ENCODE results near the gene DEGS2.
A peak's percentile ranks its signal among the peaks of the same experiment; 100 is the strongest.
"Not testable (repeated sequence)": the region's sequence is repeated elsewhere in the genome, so short reads cannot be mapped to it uniquely, and the experiment has no call there.

DEGS2 gene

DNA sequence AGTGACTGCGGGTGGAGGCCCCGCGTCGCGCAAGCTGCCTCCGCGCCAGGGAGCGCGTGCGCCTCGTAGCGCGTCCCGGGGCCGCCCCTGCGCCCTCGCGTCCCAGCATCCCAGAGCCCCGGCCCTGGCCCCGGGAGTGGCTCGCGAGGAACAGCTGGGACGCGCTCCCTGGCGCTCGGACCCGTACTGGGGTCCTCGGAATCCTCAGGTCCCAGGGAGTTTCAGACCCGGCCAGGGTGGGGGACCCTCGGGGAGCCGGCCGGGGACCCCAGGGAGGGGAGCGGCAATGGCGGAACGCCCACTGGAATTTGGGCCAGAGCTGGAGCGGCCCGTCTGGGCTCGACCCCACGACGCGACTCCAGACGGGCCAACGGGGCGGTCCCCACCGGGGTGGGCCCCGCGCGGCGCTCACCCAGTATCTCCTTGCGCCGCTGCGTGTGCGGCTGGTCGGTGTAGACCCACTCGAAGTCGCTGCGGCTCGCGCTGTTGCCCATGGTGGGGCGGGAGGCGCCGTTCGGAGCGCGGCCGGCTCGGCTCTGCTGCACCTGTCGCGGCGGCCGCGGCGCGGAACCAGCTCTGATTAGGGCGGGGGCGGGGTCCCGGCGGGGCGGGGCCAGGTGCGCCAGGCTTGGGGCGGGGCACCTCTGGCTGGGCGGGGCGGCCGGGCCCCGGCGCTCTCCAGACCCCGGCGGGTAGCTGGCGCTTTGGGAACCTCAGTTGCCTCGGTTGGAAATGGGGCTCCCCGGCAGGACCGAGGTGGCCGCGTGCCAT is at the start of gene DEGS2:
Gene DEGS2, minus strand, starts transcription at position 552 of the 771 bp plus-strand sequence. Its CDS starts 58 bp downstream, at position 494.
- peak; percentile 81 for DNase-seq

DNA sequence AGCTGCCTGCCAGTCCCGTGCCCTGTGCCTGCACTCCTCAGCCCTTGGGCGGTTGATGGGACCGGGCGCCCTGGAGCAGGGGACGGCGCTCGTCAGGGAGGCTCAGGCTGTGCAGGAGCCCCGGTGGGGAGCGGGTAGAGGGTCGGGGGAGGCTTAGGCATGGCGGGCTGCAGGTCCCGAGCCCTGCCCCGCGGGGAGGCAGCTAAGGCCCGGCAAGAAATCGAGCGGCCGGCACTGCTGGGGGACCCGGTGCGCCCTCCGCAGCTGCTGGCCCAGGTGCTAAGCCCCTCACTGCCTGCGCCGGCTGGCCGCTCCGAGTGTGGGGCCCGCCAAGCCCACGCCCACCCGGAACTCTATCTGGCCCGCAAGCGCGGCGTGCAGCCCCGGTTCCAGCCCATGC is 48.7 kb upstream of the DEGS2 start:
- not testable (repeated sequence) for DNase-seq

DNA sequence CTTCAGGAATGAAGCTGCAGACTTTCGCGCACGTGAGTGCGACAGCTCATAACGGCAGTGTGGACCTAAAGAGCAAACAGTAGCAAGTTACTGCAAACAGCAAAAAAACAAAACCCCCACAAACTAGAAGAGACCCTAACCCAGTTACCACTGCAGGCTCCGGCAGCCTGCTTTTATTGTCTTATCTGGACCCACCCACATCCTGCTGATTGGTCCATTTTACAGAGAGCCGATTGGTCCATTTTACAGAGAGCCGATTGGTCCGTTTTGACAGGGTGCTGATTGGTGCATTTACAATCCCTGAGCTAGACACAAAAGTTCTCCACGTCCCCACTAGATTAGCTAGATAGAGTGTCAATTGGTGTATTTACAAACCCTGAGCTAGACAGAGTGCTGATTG is 48.1 kb upstream of the DEGS2 start:
- DNase-seq = not testable (repeated sequence)

DNA sequence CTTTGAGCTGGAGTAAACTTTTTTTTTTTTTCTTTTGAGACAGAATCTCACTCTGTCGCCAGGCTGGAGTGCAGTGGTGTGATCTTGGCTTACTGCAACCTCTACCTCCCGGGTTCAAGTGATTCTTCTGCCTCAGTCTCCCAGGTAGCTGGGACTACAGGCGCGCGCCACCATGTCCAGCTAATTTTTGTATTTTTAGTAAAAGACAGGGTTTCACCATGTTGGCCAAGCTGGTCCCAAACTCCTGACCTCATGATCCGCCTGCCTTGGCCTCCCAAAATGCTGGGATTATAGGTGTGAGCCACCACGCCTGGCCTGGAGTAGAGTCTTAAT is 45.4 kb upstream of the DEGS2 start:
- DNase-seq = not testable (repeated sequence)

DNA sequence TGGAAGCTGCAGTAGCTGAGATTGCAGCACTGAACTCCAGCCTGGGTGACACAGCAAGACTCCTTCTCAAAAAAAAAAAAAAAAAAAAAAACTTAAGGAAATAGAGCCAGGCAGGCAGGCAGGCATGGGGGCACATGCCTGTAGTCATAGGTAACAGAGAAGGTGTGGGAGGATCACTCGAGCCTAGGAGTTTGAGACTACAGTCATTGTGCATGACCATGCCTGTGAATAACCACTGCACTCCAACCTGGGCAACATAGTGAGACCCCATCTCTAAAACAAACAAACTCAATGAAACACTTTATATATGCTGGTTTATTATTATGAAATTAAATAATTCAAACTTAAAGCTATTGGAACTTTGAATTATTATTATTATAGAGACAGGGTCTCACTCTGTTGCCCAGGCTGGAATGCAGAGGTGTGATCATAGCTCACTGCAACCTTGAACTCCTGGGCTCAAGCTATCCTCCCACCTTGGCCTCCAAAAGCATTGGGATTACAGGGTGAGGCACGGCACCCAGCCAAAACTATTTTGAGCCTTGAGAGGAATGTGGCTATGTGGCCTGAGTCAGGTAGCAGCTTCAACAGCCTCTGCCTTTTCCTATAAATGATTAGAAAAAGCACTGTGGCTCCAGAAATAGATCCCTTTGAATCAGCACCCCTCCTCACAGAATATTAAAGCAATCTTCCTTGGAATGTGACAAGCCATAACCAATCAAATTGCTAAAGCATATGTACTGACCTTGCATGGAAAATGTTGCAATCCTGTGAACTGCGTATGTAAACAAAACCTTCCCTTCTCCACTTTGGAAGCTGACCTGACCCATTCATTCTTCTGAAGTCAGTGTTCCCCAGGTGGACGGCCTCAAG is 44.8 kb upstream of the DEGS2 start:
- DNase-seq = no peak

DNA sequence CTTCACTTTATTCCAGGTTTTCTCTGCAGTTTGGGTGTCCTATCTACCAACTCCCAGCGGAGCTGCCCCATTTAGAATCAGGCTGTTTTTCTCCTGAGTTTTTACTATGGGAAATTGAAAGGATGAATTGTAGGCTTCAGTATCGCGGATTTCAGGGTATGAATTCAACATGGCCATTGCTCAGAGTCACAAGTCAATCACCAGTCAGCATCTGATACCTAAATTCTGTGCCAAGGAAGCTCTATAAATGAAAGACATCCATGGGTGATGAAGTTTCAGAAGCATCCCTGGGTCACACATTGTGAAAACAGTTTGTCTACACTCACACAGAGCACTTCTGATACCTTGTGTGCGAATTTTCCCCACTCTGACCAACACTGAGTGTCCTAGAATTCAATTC is 43.7 kb upstream of the DEGS2 start:
- DNase-seq = no peak

DNA sequence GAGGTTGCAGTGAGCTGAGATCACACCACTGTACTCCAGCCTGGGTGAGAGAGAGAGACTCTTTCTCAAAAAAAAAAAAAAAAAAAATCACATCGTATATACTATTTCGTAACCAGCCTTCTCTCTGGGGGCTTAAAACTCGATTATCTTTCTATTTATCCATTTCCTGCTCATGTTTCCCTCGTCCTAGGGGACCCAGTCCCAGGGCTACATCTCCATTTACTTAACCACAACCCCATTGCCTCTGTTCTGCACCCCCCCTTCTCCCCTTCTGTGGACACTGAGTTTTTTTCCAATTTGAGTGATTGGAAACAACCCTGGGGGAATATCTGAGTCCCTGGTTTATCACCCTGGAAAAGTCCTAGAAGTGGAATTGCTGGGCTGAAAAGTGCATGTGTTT is 43.3 kb upstream of the DEGS2 start:
- no peak for DNase-seq

DNA sequence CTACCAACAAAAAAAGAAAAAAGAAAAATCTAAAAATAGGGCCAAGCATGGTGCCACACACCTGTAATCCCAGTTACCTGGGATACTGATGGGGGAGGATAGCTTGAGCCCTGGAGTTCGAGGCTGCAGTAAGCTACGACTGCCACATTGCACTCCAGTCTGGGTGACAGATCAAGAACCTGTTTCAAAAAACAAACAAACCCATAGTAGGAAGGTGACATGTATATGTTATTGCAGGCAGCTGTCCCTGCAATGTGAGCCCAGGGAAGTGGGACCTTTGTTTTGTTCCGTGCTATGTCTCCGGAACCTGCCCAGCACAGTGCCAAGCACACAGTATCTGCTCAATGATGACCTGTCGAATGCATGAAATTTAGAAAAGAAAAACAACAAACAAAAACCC is 42.3 kb upstream of the DEGS2 start:
- DNase-seq = no peak

DNA sequence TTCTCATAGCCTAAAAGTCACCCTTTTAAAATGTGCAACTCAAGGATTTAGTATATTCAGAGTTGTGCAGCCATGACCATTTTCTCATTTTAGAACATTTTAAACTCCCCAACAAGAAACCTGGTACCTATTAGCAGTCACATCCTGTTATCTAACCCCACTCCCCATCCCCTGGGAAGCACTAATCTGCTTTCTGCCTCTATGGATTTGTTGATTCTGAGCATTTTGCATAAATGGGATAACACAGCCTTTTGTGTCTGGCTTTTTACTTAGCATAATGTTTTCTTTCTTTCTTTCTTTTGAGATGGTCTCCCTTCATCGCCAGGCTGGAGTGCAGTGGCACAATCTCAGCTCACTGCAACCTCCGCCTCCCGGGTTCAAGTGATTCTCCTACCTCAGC is 40.9 kb upstream of the DEGS2 start:
- DNase-seq = no peak

DNA sequence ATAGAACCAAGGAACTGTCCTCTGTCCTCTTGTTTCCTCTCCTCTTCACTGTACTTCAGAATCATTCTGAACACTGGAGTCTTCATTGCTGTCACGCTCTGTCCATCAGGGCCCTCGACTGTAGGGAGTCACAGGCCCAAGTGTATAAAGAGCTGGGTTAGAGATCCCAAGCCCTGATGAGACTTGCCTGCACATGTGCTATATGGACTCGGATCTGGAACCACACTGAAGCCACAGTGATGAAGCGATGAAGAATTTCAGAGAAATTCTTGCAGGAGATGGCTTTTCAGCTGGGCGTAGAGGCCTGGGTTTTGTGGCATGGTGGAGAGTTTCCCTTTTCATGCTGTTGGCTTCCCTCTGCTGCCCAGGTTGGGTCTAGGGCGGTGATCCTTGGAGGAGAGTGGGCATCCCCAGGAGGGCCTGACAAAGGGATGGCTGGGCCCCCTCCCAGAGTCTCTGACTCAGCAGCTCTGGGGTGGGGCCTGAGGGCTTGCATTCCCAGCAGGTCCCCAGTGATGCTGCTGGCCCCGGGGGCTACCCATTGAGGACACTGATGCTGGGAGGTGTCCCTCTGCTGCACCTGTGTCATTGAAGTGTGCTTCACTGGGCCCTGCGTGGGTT is 39.9 kb upstream of the DEGS2 start:
- no peak for DNase-seq

DNA sequence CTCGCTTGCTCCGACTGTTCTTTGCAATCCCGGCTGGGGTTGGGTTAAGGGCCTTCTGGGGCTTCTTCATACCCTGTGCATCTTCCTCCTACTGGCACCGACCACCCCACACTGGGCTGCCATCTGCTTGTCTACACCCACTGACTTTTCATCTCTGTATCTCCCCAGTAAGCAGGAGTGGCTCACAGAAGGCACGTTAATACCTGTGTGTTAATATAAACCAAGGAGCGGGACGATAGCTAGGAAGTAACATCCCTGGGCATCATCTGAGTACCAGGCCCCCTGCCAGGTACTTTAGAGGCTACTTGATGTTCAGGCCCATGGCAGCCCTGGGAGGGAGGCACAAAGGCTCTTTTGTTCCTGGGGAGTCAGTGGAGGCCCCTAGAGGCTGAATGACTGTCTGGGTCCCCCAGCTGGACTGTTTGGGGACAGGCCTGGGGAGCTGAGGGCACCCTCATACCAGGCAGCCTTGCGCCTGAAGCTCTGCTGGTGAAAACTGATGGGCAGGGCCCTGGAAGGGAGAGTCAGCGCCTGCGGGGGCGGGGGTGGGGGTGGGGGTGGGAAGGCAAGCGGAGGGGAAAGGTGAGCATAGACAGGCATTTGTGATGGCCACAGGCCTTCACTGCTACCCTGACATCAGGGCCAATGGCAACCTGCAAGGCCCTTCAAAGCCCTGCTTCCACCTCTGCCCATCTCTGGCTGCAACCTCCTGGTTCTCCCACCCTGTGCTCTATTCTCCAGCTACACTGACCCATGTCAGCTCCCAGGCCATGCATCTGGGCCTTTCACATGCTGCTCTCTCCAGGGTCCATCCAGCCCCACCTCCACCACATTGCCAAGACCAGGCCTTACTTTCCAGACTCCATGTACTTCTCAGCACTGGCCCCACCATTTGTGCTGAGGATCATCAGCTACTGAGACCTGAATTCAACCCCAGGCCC is 34.2 kb upstream of the DEGS2 start:
- DNase-seq = no peak

DNA sequence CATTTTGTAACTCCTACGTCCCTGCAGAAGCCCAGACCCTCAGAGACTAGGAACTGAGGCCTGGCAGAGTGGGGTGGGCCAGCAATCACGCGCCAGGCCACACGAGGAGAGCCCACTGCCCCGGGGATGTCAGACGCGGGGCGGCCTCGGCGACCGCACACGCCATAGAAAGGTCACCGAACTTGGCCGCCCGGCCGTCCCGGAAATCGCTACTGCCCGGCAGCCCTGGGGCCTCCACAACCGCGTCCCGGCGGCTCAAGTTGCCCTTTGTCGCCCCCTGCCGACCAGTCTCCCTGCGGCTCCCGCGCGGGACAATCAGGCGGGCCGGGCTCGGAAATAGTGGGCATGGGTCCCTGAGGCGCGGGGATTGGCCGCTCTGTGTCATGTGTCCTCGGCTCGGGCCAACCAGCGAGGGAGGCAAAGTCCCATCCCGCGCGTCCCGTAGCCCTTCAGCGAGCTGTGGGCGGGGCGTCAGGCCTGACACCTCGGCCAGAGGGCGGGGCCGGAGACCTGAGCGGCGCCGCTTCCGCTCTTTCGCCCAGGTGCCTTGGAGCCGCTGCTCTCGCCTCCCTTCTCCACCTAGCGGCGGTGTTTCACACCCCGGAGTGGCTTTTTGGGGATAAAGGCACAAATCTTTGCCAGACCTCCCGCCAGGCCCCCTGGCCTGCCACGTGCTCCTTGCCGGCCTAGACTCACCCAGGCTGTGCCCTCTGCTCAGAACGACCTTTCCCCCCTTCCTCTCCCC is 33.4 kb upstream of the DEGS2 start:
- peak; percentile 100 for DNase-seq

DNA sequence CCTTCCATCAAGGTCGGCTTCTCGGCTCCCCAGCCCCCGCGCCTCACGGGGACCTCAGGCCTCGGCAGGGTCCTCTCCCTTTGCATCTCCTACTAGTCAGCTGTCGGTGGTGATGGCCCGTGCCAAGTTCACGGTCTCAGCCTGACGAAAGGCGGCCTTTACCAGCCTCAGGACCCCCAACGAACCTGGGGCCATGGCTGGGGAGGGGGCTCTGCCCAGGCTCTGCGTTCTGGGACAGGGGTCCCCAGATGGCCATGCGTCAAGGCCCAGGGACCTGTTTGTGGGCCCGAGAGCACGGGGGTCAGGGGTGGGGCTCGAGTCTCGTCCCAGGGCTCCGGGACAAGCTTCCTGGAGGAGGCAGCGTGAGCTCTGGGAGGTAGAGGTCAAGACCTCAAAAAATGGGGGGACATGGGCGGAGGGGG is 32.8 kb upstream of the DEGS2 start:
- no peak for DNase-seq

DNA sequence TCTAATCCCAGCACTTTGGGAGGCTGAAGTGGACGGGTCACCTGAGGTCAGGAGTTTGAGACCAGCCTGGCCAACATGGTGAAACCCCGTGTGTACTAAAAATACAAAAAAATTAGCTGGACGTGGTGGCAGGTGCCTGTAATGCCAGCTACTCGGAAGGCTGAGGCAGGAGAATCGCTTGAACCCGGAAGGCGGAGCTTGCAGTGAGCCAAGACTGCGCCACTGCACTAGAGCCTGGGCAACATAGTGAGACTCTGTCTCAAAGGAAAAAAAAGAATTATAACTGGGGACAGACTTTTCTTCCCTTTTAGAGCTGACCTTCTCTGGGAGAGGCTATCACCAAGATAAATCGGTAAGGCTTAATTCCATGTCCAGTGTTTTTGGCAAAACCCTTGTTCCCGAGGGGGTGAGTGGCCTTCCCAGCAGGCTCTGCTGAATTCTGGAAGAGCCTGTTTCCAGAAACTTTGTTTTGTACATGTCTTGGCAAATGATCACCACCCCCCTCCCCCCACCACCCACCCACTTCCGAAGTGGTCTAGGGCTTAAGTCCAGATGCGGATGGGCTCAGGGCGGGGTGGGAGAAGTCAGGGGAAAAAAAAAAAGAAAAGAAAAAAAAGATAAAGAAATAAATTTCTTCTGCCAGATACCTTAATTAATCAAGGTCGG is 32.3 kb upstream of the DEGS2 start:
- no peak for DNase-seq

DNA sequence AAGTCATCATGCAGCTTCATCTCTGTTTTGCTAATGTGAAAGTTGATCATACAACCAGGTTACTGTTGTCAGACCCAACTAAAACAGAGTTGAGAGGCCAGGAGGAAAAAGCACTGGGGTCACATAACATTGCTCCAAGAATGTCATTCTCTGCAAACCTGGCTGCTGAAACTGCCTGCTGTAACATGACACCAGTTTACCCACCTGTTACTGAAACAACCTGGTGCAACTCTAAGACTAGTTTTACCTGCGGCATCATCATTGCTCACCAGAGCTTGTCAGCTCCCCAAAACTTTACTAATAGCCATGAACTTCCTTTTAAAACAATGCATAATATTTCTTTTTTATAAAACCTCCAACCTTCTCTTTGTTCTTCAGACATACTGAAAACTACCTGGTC is 30.7 kb upstream of the DEGS2 start:
- DNase-seq = no peak

DNA sequence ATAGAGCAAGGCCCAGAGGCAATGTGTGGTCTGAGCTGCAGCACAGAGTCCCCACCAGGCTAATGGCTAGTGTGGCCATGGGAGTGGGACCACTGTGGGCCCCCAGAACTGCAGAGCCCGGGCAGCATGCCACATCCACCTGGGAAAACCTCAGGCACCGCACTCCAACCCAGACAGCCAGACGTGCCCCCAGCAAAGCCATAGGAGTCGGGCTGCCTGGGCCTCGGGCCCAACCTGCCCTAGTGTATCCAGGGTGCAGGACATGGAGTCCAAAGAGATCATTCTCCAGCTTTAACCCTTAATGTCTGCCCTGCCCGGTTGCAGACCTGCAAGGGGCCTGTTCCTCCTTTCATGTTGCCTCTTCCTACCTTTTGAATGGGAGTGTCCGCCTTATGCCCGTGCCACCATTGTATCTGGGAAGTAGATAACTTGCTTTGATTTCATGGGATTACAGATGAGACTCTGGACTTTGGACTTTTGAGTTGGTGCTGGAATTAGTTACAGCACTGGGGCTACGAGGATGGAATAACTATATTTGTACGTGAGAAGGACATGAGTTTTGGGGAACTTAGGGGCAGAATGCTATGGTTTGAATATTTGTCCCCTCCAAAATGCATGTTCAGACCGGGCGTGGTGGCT is 29.1 kb upstream of the DEGS2 start:
- no peak for DNase-seq

DNA sequence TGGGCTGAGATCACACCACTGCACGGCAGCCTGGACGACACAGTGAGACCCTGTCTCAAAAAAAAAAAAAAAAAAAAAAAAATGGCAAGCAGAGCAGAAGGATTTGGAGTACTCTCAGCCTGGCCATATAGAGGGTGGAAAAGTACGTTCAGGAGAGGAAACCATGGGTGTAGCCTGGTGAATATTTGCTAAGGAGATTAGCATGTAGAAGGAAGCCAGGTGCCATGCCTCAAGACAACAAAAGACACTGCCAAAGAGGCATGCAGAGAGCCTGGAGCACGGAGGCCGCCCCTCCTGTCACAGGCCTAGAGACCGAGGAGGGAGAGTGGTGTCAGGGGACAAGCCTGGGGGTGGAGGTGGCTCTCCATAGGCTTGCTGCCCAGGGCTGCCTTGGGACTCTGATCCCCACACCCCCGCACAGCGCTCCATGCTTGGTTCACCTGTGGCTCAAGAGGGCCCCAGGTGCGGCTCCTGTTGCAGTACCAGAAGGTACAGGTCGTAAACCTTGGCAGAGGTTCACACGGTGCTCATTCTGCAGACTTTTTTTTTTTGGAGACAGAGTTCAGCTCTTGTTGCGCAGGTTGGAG is 27.9 kb upstream of the DEGS2 start:
- no peak for DNase-seq

DNA sequence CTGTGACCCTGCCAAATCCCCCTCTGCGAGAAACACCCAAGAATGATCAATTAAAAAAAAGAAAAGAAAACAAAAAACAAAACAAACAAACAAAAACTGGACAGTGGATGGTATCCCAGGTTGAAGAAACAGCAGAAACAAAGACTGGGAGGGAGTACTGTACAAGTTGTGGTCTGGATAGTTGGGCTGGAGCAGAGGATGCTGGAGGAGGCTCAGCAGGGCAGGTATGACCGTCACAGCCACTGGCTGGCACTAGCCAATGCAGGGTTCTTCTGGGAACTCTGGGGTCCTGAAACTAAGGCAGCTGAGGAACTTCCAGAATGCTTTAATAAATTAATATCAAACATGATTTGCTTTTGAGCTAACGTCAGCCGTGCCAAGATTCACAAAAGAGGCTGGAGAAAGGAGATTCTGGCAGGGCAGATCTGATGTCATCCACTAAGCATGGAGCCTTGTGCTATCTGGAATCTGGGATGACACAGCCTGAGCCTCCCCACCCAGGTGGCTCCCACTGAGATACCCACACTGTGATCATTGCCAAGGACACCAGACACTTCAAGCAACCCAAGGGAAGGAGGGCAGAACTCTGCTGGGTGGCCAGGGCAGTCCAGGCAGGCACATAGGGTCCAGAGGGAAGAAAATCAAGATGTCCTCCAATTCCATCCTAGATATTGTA is 22.6 kb upstream of the DEGS2 start:
- not testable (repeated sequence) for DNase-seq

DNA sequence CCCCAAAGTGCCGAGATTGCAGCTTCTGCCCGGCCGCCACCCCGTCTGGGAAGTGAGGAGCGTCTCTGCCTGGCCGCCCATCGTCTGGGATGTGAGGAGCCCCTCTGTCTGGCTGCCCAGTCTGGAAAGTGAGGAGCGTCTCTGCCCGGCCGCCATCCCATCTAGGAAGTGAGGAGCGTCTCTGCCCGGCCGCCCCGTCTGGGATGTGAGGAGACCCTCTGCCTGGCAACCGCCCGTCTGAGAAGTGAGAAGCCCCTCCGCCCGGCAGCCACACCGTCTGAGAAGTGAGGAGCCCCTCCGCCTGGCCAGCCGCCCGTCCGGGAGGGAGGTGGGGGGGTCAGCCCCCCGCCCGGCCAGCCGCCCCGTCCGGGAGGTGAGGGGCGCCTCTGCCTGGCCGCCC is 21.2 kb upstream of the DEGS2 start:
- DNase-seq = not testable (repeated sequence)

DNA sequence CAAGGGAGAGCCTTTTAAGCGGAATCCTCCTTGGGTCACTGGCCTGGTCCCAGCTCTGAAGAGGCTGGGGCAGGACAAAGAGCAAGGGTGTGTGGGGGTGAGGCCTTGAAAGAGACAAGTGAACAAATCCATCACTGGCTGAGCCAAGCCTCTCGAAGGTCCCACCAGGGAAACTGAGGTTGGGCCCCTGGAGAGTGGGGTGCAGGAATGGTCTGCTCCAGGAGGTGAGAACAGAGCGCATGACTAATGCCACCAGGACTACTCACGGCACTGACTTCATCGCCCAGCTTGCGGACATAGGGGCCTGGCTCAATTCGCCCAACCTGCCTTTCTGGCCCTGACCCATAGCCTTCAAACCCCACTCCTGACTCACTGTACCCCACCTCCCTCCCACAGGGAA is 19.2 kb upstream of the DEGS2 start:
- DNase-seq = no peak
